HEK293T (cell line): ENCODE results near the gene YIF1A.

Source experiments
- BHLHE40 ChIP-seq: fragments of 450-650 bp; IDR thresholded peaks from 2 replicates; pipeline ENCODE4 v1.6.1; 2016; ENCODE audit warnings: mild to moderate bottlenecking, moderate library complexity, borderline replicate concordance
- ELF4 ChIP-seq: fragments of 450-650 bp; IDR thresholded peaks from 2 replicates; pipeline ENCODE4 v1.6.1; 2017; ENCODE audit warnings: antibody characterized with exemption
- FOXA1 ChIP-seq: fragments of 450-650 bp; IDR thresholded peaks from 2 replicates; pipeline ENCODE4 v1.6.1; 2016; ENCODE audit warnings: mild to moderate bottlenecking
- FOXK2 ChIP-seq: fragments of 450-650 bp; IDR thresholded peaks from 2 replicates; pipeline ENCODE4 v1.6.1; 2016; ENCODE audit warnings: mild to moderate bottlenecking
- FOXM1 ChIP-seq: fragments of 450-650 bp; IDR thresholded peaks from 2 replicates; pipeline ENCODE4 v1.6.1; 2017; ENCODE audit warnings: mild to moderate bottlenecking, borderline replicate concordance
- HDGF ChIP-seq: fragments of 450-650 bp; IDR thresholded peaks from 2 replicates; pipeline ENCODE4 v1.6.1; 2017; ENCODE audit warnings: antibody characterized with exemption, borderline replicate concordance
- NFRKB ChIP-seq: fragments of 450-650 bp; IDR thresholded peaks from 2 replicates; pipeline ENCODE4 v1.6.1; 2016; ENCODE audit warnings: mild to moderate bottlenecking, moderate library complexity
- SP1 ChIP-seq: fragments of 450-650 bp; IDR thresholded peaks from 2 replicates; pipeline ENCODE4 v1.6.1; 2017
- SUZ12 ChIP-seq: fragments of 450-650 bp; IDR thresholded peaks from 2 replicates; pipeline ENCODE4 v1.6.1; 2016; ENCODE audit warnings: mild to moderate bottlenecking
- TARDBP ChIP-seq: fragments of 450-650 bp; IDR thresholded peaks from 2 replicates; pipeline ENCODE4 v1.6.1; 2016
- ZNF384 ChIP-seq: fragments of 450-650 bp; IDR thresholded peaks from 2 replicates; pipeline ENCODE4 v1.6.1; 2016

- TF ChIP-seq ZNF384 (no peak), HDGF (no peak), NFRKB (no peak), BHLHE40 (no peak), SUZ12 (no peak), FOXM1 (no peak), FOXK2 (no peak), ELF4 (no peak), SP1 (no peak), FOXA1 (no peak), TARDBP (no peak)
These were observed 50.0 kb downstream of the YIF1A start for GRCh38 chr11:66238786-66239413.
